ENCODE measurements around the gene EFEMP2.

The EFEMP2 gene

DNA sequence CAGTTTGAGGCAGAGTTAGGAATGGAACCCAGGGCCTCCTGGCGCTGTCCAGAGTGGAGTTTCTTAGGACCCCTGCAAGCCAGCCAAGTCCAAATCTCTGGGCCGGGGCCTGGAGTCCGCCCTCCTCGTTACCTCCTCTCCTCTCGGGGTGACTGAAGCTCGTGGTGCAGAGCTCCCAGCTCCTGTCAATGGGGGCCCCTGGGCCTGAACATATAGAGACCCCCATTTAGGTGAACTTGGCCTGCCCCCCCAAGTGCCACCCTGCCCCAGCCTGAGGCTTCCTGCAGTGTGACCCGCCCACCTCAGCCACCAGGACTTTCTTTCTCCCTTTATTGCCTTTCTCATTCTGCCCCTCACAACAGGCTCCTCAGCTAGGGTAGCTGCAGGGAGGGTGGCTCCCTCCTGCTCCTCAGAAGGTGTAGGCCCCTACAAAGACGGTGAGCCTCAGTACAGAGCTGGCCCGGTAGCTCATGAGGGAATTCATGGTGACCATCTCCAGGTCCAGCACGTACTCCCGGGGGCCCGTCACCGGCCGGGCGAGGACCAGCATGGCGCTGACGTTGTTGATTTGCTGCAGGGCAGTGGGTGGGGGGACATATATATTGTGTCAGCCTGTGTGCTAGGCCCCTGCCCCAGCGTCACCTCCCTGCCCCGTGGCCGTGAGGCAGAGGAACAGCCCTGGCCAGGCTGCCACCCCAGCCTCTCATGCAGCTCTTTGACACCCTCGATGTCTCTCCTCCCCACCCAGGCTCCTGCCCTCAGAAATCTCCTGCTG lies 5.9 kb downstream of the EFEMP2 start:
- no peak for DNase-seq (ENCODE audit: low read depth in 2 of 2)

DNA sequence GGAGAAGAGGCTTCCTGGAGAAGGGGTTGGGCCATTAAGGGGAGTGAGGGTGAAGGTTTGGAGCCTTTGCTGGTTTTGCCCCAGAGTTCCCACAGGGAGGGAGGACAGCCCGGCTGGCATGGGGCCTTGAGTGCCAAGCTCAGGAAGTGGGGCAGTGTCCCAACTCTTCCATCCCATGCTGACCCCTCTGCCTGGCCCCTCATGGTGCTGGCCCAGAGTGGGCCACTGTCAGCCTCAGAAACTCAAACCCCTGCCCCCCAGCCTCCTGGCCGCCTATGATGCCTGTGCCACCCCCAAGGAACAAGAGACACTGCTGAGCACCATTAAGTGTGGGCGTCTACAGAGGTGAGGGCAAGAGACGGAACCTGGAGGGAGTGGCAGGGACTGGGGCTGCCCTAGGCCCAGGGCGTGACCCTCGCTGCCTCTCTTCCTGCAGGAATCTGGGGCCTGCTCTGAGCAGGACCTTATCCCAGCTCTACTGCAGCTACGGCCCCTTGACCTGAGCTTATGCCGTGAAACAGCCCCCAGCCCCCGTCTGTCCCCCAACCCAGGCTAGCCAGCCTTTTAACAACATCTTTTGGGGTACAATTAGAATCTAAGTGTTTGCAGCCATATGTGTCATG lies 6.9 kb downstream of the EFEMP2 start:
- no peak for DNase-seq (ENCODE audit: low read depth in 2 of 2)

DNA sequence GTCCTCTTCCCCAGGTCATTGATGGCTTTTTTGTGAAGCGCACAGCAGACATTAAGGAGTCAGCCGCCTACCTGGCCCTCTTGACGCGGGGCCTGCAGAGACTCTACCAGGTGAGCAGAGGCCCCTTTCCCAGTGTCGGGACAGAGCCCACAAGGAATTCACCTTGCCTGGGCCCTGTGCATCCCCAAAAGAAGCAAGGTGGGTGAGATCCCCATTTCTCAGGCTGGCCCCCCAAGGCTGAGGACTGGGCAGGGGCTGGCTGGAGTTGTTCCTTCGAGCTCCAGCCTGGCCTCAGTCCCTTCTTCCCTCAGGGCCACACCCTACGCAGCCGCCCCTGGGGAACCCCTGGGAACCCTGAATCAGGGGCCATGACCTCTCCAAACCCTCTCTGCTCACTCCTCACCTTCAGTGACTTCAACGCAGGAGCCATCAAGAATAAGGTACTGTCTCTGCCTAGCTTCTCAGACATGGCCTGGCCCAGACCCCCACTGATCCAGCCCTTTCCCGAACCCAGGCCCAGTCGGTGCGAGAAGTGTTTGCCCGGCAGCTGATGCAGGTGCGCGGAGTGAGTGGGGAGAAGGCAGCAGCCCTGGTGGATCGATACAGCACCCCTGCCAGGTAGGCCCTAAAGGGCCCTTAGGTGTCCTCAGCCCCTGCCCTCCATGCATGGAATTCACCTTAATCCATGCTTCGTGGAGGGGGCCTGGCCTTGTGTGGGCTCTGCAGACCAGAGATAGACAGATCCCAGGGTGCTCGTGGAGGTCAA lies 7.7 kb downstream of the EFEMP2 start:
- DNase-seq (ENCODE audit: low read depth in 2 of 2) = no peak

DNA sequence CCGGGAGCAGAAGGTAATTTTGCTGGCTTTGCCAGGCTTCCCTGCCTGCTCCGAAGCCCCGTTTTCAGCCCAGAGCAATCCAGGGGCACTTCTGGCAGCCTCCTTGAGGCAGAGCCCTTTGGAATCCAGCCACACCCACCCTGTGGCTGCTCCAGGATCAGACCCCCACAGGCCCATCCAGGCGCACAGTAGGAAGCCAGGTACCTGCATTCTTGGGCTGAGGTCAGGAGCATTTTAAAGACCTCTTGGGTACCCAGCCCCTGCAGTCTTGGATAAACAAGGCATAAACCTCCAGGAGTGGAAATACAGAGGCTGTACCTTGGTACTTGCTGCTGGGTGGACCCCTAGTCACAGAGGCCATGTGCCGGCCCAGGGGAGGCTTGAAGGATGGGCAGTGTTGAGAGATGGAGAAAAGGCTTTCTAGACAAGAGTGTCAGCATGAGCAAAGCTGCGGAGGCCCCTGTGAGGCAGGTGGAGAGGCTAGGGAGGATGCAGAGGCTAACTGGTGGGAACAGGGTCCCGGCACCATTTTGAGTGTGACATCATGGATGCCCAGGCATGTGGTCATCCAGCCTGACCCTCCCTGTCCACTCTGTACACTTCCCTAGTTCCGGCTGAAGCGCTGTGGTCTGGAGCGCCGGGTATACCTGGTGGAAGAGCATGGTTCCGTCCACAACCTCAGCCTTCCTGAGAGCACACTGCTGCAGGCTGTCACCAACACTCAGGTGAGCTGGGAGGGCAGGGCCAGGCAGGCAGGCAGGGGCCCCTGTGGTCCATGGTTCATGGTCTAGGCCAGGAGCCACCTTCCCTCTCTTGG lies 8.5 kb downstream of the EFEMP2 start:
- DNase-seq (ENCODE audit: low read depth in 2 of 2) = no peak

DNA sequence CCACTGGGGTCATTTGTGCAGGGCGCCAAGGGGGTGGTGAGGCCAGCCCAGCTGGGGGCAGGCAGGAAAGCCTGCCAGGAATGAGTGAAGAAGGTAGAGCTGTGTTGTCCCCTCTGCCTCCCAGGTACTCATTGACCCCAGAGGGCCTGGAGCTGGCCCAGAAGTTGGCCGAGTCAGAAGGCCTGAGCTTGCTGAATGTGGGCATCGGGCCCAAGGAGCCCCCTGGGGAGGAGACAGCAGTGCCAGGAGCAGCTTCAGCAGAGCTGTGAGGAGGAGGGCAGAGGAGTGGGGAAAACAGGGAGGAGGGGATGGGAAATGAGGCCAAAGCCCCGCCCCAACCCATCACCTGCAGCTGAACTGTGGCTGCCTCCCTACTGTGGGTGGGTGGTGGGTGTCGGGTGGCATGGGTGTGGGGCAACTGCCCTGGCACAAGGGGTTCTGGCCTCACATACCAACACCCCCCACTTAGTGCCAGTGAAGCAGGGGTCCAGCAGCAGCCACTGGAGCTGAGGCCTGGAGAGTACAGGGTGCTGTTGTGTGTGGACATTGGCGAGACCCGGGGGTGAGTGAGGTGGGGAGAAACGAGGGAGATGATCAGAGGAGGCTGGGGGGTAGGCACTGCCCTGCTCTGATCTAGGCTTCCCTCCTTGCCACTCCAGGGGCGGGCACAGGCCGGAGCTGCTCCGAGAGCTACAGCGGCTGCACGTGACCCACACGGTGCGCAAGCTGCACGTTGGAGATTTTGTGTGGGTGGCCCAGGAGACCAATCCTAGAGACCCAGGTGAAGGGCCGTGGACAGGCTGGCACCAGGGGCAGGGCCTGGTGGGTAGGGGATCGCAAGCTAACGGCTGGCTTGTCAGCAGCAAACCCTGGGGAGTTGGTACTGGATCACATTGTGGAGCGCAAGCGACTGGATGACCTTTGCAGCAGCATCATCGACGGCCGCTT lies 9.4 kb downstream of the EFEMP2 start:
- no peak for DNase-seq (ENCODE audit: low read depth in 2 of 2)

DNA sequence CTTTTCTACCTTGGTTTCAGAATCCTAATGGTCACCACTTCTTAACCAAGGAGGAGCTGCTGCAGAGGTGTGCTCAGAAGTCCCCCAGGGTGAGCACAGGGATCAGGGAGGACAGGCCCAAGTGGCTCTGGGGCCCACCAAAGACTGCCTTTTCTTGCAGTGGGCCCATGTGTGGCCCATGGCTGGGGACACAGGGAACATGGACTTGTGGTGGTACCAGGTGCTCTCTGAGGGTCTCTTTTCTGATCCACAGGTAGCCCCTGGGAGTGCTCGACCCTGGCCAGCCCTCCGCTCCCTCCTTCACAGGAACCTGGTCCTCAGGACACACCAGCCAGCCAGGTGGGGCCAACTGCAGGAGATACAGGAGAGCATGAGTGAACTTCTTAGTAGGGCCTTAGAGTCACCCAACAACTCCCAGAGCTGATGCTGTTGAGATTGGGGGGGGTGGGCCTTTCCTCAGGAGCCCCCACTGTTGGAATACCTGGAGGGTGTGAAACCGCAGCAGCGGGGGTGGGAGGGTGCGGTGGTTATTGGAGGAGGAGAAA lies 10.3 kb downstream of the EFEMP2 start:
- DNase-seq (ENCODE audit: low read depth in 2 of 2) = no peak

DNA sequence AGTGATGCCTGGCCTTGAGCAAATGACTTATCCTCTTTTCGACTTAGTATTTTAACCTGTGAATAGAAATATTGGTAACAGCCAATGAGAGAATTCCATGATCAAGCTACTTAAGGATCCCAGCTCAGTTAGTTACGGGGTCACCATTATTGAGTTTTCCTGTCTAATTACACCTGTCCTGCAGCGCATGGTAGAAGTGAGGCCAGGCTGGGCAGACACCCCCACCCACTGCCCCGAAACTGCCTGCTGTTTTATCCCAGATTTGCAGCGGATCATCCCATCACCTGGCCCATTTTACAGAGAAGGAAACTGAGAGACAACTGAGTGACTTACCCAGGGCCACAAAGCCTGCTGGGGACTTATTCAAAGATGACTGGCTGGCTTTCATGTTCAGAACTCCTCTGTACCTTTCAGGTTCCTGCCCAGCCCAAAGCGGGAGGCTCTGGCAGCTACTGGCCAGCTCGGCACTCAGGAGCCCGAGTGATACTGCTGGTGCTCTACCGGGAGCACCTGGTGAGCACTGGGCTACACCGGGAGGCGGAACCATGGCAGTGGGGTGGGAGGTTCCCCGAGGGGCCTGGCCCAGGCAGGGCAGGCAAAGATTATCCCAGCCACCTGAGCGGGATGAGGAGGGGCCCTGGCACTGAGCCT lies 10.9 kb downstream of the EFEMP2 start:
- DNase-seq (ENCODE audit: low read depth in 2 of 2) = no peak

DNA sequence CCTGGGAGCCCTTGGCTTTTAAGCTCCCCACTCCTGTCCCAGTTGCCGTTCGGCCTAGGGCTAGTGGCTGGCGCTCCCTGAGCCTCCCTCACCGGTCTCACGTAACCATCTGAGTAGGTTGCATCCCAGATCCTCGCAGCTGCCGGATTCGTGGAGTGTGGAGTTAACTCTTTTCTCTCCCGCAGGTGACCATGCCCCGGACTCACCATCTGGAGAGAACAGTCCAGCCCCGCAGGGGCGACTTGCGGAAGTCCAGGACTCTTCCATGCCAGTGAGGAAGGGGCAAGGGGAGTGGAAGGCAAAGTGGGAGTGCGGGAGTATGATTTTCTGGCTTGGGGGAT lies 11.5 kb downstream of the EFEMP2 start:
- no peak for DNase-seq (ENCODE audit: low read depth in 2 of 2)

DNA sequence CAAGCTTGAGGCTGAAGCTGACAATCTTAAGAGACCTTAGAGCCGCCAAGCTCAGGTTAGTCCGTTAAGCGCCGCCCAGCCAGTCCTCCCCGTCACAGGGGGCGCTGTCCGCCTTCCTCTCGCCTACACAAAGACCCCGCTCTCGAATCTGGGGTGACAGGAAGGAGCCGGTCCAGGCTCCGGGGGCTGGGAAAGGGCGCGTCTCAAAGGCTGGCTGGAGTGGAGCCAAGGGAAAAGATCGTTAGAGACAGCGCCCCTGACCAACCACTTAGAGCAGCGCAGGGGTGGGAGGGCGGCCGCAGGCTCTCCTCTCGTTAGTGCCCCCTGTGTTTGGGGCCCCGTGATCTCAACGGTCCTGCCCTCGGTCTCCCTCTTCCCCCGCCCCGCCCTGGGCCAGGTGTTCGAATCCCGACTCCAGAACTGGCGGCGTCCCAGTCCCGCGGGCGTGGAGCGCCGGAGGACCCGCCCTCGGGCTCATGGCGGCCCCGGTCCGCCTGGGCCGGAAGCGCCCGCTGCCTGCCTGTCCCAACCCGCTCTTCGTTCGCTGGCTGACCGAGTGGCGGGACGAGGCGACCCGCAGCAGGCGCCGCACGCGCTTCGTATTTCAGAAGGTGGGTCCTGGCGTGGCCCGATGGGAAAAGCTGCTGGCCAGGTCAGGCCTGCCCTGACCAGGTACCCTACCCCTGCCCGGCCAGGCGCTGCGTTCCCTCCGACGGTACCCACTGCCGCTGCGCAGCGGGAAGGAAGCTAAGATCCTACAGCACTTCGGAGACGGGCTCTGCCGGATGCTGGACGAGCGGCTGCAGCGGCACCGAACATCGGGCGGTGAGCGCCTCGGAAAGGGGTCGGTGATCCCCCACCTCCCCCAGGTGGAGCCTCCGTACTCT lies 12.1 kb downstream of the EFEMP2 start, which contains the start of gene MUS81:
Gene MUS81, plus strand, starts transcription at position 156 of the 887 bp plus-strand sequence. Its CDS starts 321 bp downstream, at position 477.
- DNase-seq (ENCODE audit: low read depth in 2 of 2) = peak; percentile 93 to 94

DNA sequence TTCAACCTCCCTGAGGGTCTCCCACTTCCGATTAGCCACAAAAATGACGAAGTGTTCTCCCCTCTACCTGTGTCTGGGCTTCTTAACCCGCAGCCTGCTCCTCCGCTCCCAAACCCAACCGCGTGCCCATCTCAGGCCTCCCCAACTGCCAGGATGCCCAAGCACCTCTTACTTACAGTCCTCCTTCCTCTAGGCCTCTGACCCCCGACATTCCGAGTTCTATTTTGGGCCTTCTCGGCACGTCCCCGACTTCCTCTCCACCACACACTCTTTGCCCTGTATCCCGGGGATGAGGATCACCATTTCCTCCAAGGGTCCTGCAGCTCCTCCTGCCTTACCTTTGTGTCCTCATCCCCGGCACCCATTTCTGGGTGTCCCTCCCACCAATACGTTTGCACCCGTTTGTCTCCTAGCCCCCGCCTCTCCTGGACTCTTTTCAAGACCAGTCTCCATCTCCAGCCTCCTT lies 12.8 kb downstream of the EFEMP2 start:
- DNase-seq (ENCODE audit: low read depth in 2 of 2) = no peak

DNA sequence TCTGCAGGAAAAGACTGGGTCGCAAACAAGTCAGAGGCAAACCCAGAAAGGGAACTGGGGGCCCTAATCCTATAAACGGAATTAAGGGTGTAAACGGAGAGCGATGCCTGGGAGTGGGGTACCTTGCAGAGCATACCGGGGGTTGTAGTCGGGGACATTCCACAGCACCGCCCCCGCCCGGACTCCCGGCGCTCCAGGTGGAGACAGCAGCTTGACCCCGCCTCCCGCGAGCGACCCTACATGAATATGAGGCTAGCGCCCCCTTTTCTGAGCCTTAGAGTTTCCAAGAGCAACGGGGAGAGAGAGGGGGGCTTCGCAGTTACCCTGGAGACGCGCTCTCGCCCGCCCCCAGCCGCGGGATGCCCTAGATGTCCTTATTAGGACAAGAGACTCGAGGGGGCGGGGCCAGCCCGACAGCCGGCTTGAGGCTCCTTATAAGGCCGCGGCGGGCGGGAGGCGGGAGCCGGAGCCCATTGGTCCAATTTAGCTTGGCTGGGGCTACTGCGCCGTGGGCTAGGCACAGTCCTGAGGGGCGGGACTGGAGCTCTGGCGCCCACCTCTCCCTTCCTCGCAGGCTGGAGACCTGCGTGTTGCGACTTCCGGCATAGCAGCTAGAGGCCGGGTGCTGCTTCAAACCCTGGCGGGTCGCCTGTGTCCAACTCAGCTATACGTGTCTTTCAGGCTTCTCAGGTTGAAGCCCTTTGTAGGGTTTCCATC lies 13.3 kb downstream of the EFEMP2 start:
- DNase-seq (ENCODE audit: low read depth in 2 of 2) = peak; percentile 98 to 99

DNA sequence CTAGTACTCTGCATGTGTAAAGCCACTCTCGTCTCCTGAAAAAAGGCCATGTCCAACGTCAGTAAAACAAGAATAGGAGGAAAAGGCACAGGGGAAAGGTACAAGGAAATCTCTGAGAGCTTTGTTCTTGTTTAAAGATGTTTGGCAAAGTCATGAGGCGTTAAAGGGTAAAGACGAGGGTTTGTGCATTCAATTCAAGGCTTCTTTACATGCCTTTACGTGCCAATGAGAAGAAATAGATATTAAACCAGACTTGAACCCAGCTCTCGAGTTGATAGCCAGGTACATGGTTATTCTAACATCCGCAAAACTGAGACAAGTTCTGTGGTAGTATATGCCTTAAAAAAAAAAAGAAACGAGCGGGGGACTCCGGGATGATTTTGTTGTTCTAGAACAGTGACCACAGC lies 13.9 kb downstream of the EFEMP2 start:
- DNase-seq (ENCODE audit: low read depth in 2 of 2) = no peak

DNA sequence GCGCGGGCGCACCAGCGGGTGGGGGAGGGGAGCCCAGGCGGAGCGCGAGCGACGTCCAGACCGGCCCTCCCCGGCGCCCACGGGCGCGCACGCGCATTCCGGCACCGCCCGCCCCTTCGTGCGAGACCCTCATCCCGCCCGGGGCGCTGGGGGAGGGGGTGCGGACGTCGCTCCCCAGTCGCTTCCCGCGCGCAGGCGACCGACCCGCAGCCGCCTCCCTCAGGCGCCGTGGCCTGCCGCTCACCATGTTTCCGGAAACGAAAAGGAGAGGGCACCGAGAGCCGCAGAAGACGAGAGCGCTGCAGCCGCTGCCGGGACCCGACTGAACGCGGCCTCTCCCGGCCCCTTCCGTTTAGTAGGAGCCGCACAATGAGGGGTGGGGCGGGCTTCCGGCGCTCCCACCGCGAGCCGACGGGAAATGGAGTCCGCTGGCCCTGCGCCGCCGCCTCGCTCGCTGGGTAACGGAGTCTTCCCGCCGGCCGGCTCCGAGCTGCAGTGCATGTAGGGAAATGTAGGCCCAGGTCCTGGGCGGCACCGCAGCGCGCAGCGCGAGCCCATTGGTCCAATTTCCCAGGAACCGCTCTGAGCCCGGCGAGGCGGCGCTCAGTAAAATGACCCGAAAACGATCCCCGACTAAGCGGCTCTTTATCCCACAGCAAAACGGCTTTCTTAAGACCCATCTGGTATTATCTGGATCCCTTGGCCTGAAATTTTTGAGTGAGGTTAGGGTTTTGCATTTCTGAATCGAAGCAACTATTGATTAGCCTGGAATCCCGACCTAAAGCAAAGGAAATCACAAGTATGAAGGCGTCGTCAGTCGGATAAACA lies 14.5 kb downstream of the EFEMP2 start, which contains the start of gene CFL1:
Gene CFL1, minus strand, starts transcription at position 328 of the 828 bp plus-strand sequence. Its CDS starts 81 bp downstream, at position 247.
- DNase-seq (ENCODE audit: low read depth in 2 of 2) = peak; percentile 99

DNA sequence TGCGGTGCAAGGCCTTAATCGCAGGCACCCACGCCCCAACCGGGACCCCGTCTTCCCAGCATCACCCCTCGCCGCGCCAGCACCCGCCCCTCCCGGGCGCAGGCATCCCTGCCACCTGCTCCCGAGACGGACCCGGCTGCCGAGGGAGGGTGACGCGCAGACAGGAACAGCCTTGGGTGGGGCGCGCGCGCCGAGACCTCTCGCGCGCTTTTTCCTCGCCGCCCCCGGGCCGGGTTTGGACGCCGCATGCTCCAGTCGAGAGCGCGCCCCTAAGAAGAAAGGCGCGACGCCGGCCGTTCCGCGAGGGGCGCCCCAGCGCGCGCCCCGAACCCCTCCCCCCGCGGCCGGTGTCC lies 15.1 kb downstream of the EFEMP2 start:
- no peak for DNase-seq (ENCODE audit: low read depth in 2 of 2)

DNA sequence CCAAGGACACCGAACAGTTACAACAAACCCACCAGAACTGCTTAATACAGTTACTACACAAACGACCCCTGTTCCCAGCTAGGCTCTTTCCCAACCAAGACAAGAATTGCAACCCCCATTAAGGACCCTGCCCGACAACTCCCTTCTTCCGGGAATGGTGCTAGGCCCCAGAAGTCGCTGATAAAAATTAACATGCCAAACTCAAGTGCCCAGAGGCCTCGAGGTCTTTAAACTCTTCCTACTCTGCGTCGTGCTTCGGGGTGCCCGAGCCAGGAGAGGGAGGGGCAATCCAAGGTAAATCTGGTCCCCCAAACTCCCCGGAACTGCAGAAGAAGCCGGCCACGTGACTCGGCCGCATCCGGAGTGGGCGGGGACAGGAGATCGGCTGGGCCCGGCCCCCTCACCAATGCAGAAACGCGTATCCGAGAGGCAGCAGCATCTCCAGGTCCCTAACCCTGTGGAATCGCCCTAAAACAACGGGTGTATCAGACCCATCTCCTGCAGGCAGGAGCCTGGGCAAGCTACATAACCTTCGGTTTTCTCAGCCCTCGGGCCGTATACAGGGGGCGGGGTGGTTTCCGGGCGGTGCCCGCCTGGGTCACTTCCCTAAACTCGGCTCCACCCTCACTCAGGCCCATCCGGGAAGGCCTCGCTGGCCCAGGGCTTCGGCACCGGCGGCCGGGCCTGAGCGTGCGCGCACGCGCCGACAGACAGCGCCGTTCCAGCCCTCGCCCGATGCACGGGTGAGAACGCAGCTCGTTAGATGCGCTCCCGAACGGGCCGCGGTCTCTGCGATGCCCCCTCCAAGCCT lies 15.7 kb downstream of the EFEMP2 start:
- DNase-seq (ENCODE audit: low read depth in 2 of 2) = peak; percentile 72 to 78

DNA sequence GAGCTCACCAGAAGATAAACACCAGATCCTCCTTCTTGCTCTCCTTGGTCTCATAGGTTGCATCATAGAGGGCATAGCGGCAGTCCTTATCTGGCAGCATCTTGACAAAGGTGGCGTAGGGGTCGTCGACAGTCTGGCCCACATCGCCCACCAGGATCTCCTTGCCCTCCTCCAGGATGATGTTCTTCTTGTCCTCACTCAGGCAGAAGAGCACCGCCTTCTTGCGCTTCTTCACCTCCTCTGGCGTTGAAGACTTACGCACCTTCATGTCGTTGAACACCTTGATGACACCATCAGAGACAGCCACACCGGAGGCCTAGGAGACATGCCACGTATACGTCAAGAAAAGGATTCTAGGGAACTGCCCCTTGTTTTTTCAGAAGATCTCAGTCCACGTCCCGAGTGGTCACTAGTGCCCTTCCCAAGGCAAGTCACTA lies 16.7 kb downstream of the EFEMP2 start:
- no peak for DNase-seq (ENCODE audit: low read depth in 2 of 2)
